Dendritic cell treated with granulocyte-macrophage colony-stimulating factor and Interleukin-4, amounts not matched to agents 40 ng/mL and 50 ng/mL, for 4 days (primary cell): Measurements from ENCODE around the gene SETMAR.
"Not testable (repeated sequence)": the region's sequence is repeated elsewhere in the genome, so short reads cannot be mapped to it uniquely, and the experiment has no call there.

ENCODE experiments used
- H3K27ac Mint-ChIP-seq: one replicate; pipeline ENCODE4 v1.8.0; 2022; ENCODE audit warnings: mild to moderate bottlenecking, mixed read lengths
- H3K27me3 Mint-ChIP-seq: one replicate; pipeline ENCODE4 v1.8.0; 2022; ENCODE audit warnings: mild to moderate bottlenecking, mixed read lengths
- H3K36me3 Mint-ChIP-seq: one replicate; pipeline ENCODE4 v1.8.0; 2022; ENCODE audit warnings: low read depth, mixed read lengths
- H3K4me1 Mint-ChIP-seq: one replicate; pipeline ENCODE4 v1.8.0; 2022; ENCODE audit warnings: low read depth, mixed read lengths
- H3K4me3 Mint-ChIP-seq: one replicate; pipeline ENCODE4 v1.8.0; 2022; ENCODE audit warnings: mild to moderate bottlenecking, moderate library complexity, mixed read lengths
- H3K9me3 Mint-ChIP-seq: one replicate; pipeline ENCODE4 v1.8.0; 2022; ENCODE audit warnings: mixed read lengths
- intact Hi-C: fragments of 100-400 bp; cut with micrococcal nuclease; formaldehyde crosslinking; loops from one replicate; pipeline ENCODE4 v1.15.0; 2022

The SETMAR gene

GRCh38 chr3:4323246-4324027, 20.3 kb downstream of the SETMAR start:
- H3K9me3 Mint-ChIP-seq, result peaks cover 12% of the 10 kb centered on the region
- H3K27me3 Mint-ChIP-seq, result no peaks in the 10 kb centered on the region
- peaks cover 8% of the 10 kb centered on the region for H3K36me3 Mint-ChIP-seq
- H3K4me3 Mint-ChIP-seq, result no peak overlapping the region
- no peak overlapping the region for H3K27ac Mint-ChIP-seq
- intact Hi-C loops, result no loop called here
- peaks cover 40% of the 10 kb centered on the region for H3K4me1 Mint-ChIP-seq

- Mint-ChIP-seq H3K4me3 (no peak overlapping the region), H3K36me3 (peaks cover 18% of the 10 kb centered on the region), H3K4me1 (peaks cover 13% of the 10 kb centered on the region), H3K27me3 (no peaks in the 10 kb centered on the region), H3K27ac (no peak overlapping the region), H3K9me3 (peaks cover 33% of the 10 kb centered on the region)
- intact Hi-C loops, result no loop called here
Measured at GRCh38 chr3:4326868-4327267, 23.7 kb downstream of the SETMAR start.

DNA sequence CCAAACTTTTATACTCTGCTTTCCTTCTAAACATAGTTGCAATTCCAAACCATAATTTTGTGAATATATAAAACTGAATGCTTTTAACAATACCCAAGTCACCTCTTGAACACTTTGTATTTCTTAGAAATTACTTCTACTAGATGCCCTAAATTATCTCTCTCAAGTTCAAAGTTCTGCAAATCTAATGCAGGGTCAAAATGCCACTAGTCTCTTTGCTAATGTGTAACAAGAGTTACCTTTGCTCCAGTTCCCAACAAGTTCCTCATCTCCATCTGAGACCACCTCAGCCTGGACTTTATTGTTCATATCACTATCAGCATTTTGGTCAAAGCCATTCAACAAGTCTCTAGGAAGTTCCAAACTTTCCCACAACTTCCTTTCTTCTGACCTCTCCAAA, 26.6 kb downstream of the SETMAR start:
- Mint-ChIP-seq H3K9me3 (peaks cover 33% of the 10 kb centered on the region), H3K36me3 (peaks cover 18% of the 10 kb centered on the region)
- H3K27ac Mint-ChIP-seq, intact Hi-C loops, H3K4me3 Mint-ChIP-seq, H3K4me1 Mint-ChIP-seq, H3K27me3 Mint-ChIP-seq: not testable (repeated sequence)

- no peak overlapping the region for H3K4me3 Mint-ChIP-seq
- H3K9me3 Mint-ChIP-seq, result peaks cover 25% of the 10 kb centered on the region
- no peaks in the 10 kb centered on the region for H3K27me3 Mint-ChIP-seq
- H3K4me1 Mint-ChIP-seq, result peaks cover 2% of the 10 kb centered on the region
- H3K27ac Mint-ChIP-seq, result no peak overlapping the region
- intact Hi-C loops, result no loop called here
- peaks cover 18% of the 10 kb centered on the region for H3K36me3 Mint-ChIP-seq
Measured at GRCh38 chr3:4332111-4332510, 28.9 kb downstream of the SETMAR start.

DNA sequence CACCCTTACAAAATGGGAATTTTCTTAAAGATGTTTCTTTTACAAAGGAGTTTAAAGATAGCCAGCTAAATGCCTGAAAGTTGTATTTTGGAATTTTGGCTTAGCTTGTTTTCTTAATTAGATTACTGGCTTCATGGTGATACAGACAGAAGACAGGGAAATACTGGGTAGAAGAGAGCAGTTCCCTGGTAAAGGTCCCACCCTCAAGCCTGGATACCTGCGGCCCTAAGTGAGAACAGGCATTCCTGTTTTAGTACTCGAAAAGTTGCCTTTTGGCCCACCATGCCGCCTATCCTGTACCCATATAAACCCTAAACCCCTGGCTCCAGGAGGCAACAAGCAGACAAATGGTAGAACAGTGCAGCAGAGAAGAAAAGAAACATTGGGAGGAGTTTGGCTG, 29.4 kb downstream of the SETMAR start:
- Mint-ChIP-seq H3K4me3 (no peak overlapping the region), H3K36me3 (peaks cover 18% of the 10 kb centered on the region), H3K4me1 (peaks cover 6% of the 10 kb centered on the region), H3K27me3 (no peaks in the 10 kb centered on the region), H3K9me3 (peaks cover 25% of the 10 kb centered on the region), H3K27ac (no peak overlapping the region)
- intact Hi-C loops, result no loop called here

GRCh38 chr3:4332991-4333390, 29.8 kb downstream of the SETMAR start:
- H3K36me3 Mint-ChIP-seq, result peaks cover 18% of the 10 kb centered on the region
- peaks cover 25% of the 10 kb centered on the region for H3K9me3 Mint-ChIP-seq
- peaks cover 6% of the 10 kb centered on the region for H3K4me1 Mint-ChIP-seq
- intact Hi-C loops, result no loop called here
- no peak overlapping the region for H3K4me3 Mint-ChIP-seq
- no peak overlapping the region for H3K27ac Mint-ChIP-seq
- H3K27me3 Mint-ChIP-seq, result no peaks in the 10 kb centered on the region

DNA sequence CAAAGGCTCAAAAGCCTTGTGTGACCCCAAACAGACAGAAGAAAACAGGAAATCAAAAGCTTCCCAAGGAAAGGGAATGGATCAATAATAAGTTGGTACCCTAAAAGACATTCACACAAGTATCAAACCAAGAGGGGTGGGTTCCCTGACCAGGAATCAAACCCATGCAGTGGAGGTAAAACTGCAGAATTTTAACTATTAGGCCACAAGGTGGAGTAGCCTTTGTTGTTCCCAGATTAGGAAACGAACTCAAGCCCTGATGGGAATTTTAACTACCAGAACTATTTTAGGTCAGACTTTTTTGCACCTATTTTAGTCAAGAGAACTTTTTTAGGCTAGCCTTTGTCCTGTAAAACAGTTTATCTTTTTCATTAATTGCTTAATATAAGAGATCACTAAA, 31.4 kb downstream of the SETMAR start:
- no peak overlapping the region for H3K4me3 Mint-ChIP-seq
- H3K9me3 Mint-ChIP-seq, result peaks cover 11% of the 10 kb centered on the region
- intact Hi-C loops, result no loop called here
- H3K36me3 Mint-ChIP-seq, result peaks cover 10% of the 10 kb centered on the region
- H3K4me1 Mint-ChIP-seq, result peaks cover 6% of the 10 kb centered on the region
- no peak overlapping the region for H3K27ac Mint-ChIP-seq
- no peaks in the 10 kb centered on the region for H3K27me3 Mint-ChIP-seq

- intact Hi-C loops, result no loop called here
- no peak overlapping the region for H3K4me3 Mint-ChIP-seq
- H3K27ac Mint-ChIP-seq, result no peak overlapping the region
- no peaks in the 10 kb centered on the region for H3K9me3 Mint-ChIP-seq
- peaks cover 15% of the 10 kb centered on the region for H3K4me1 Mint-ChIP-seq
- peaks cover 6% of the 10 kb centered on the region for H3K36me3 Mint-ChIP-seq
- H3K27me3 Mint-ChIP-seq, result no peaks in the 10 kb centered on the region
Measured at GRCh38 chr3:4335840-4336562, 32.8 kb downstream of the SETMAR start.

DNA sequence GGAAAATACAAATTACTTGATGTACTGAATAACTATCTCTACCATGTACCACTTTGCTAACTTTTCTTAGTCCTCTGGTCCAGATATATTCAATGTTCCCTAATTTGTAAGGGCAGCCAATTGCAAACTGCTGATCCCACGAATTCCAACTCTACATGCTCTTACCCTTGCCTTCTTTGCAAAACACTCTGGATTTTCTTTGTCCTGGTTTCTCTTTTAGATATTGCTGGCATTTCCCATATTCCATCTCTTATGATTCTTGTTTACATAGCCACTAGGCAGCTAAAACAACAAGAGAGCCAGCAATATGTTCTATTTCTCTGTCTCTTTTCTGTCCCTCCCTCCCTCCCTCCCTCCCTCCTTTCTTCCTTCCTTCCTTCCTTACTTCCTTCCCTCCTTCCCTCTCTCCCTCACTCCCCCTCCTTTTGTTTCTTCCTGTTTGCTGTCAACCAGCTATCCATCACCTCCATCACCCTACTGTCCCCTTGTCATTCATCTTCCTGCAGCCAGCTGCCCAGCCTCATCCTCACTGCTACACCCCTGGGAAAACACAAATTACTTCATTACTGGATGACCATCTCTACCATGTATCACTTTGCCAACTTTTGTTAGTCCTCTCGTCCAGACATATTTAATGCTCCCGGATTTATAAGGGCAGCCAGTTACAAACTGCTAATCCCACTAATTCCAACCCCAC, 33.8 kb downstream of the SETMAR start:
- no peak overlapping the region for H3K27ac Mint-ChIP-seq
- H3K9me3 Mint-ChIP-seq, result no peaks in the 10 kb centered on the region
- intact Hi-C loops, result no loop called here
- H3K36me3 Mint-ChIP-seq, result peaks cover 6% of the 10 kb centered on the region
- H3K4me1 Mint-ChIP-seq, result peaks cover 17% of the 10 kb centered on the region
- H3K27me3 Mint-ChIP-seq, result no peaks in the 10 kb centered on the region
- no peak overlapping the region for H3K4me3 Mint-ChIP-seq

DNA sequence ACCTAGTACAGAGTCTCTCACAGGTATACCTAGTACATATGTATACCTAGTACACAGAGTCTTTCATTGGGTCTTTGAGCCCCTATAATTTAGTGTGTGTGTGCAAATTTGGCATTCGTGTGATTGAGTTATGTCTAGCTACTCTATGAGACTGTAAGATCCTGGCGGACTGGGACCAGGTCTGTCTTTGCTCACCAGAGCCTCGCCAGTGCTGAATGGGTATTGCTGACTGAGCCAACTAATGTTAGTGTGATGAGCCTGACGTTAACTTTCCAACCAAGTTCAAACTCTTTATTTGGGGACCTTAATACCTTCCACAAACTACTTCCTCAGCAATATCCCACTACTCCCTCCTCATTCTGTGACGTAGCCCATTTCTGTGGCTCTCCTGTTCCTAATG, 35.6 kb downstream of the SETMAR start:
- Mint-ChIP-seq H3K27ac (no peak overlapping the region), H3K36me3 (peaks cover 6% of the 10 kb centered on the region), H3K4me1 (peaks cover 17% of the 10 kb centered on the region), H3K27me3 (no peaks in the 10 kb centered on the region), H3K9me3 (no peaks in the 10 kb centered on the region), H3K4me3 (no peak overlapping the region)
- intact Hi-C loops, result no loop called here

DNA sequence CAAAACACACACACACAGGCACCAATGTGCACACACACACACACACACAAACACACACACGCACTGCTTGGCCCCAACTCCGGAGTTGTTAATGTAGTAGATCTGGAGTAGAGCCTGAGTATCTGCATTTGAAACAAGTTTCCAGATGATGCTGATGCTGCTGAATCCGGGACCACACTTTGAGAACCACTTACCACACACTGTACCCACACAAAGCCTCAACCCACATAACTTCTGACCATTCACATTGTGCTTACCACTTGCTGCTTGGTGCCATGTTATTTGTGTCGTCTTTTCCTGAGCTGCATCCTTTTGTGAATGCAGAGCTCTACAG, 36.9 kb downstream of the SETMAR start:
- H3K4me3 Mint-ChIP-seq, result no peak overlapping the region
- no peaks in the 10 kb centered on the region for H3K9me3 Mint-ChIP-seq
- intact Hi-C loops, result no loop called here
- H3K36me3 Mint-ChIP-seq, result peaks cover 12% of the 10 kb centered on the region
- peaks cover 17% of the 10 kb centered on the region for H3K4me1 Mint-ChIP-seq
- peak overlapping the region; percentile 12 for H3K27ac Mint-ChIP-seq
- H3K27me3 Mint-ChIP-seq, result no peaks in the 10 kb centered on the region

GRCh38 chr3:4340411-4341335, 37.5 kb downstream of the SETMAR start:
- peak overlapping the region; percentile 12 for H3K27ac Mint-ChIP-seq
- H3K4me1 Mint-ChIP-seq, result peaks cover 17% of the 10 kb centered on the region
- H3K4me3 Mint-ChIP-seq, result peak overlapping the region; percentile 39

GRCh38 chr3:4341336-4341675, 38.1 kb downstream of the SETMAR start:
- Mint-ChIP-seq H3K4me1 (peaks cover 18% of the 10 kb centered on the region), H3K4me3 (no peak overlapping the region), H3K9me3 (no peaks in the 10 kb centered on the region), H3K27me3 (no peaks in the 10 kb centered on the region), H3K36me3 (peaks cover 12% of the 10 kb centered on the region), H3K27ac (no peak overlapping the region)
- intact Hi-C loops, result no loop called here

More at GRCh38 chr3:4340411-4341335, 37.5 kb downstream of the SETMAR start:
- H3K27me3 Mint-ChIP-seq, result no peaks in the 10 kb centered on the region
- H3K36me3 Mint-ChIP-seq, result peaks cover 12% of the 10 kb centered on the region
- no peaks in the 10 kb centered on the region for H3K9me3 Mint-ChIP-seq
- intact Hi-C loops, result no loop called here
